Kidney (tissue), 2 donors: ENCODE data around the gene SBNO2. TPM values are rescaled to one million over a fixed set of nuclear protein-coding genes. Genes with fewer than 3 reads are reported as not detected.

ENCODE experiments used
- polyA plus RNA-seq: library from polyadenylated mRNA; stranded (reverse); fragments of 350-450 nt; fragmentation: Illumina TruSeq; extraction: RNeasy Lipid Tissue Mini Kit (QIAGEN cat#74804); gene quantifications from one replicate; pipeline ENCODE4 v1.2.3, GENCODE V29; 2014; ENCODE audit warnings: low read depth, low replicate concordance; ENCODE audit not compliant: insufficient read depth
- total RNA-seq: library from RNA; stranded (reverse); fragmentation: NEBNext Ultra II Directional; extraction: Animal tissue kit (Norgen Biotek cat#: 25700); gene quantifications from one replicate; pipeline ENCODE4 v1.2.1, GENCODE V29; 2021
- donor health status: DM: yes; HTN: yes; CAD: no.

SBNO2 gene
- total and polyA plus RNA-seq, 2 donors from 2014 or later = 12.2 to 156 TPM

Other genes with a start within 250 kb of the SBNO2 start
- gene ARID3A, start 248.2 kb downstream of the SBNO2 start, total RNA-seq = 16.9 TPM
- 5.6 TPM for gene ARID3A, start 248.2 kb downstream of the SBNO2 start, polyA plus RNA-seq
- gene WDR18, start 189.9 kb downstream of the SBNO2 start, total RNA-seq = 40.3 TPM
- gene WDR18, start 189.9 kb downstream of the SBNO2 start, polyA plus RNA-seq = 77.2 TPM
- gene GRIN3B, start 173.8 kb downstream of the SBNO2 start, total RNA-seq = 0.44 TPM
- 0.15 TPM for gene GRIN3B, start 173.8 kb downstream of the SBNO2 start, polyA plus RNA-seq
- gene TMEM259, start 153.1 kb downstream of the SBNO2 start, total RNA-seq = 180 TPM
- gene TMEM259, start 153.1 kb downstream of the SBNO2 start, polyA plus RNA-seq = 129 TPM
- gene RNU6-2, start 152.7 kb downstream of the SBNO2 start, total RNA-seq = not detected
- not detected for gene RNU6-2, start 152.7 kb downstream of the SBNO2 start, polyA plus RNA-seq
- 131 TPM for gene CNN2, start 147.7 kb downstream of the SBNO2 start, total RNA-seq
- 64.1 TPM for gene CNN2, start 147.7 kb downstream of the SBNO2 start, polyA plus RNA-seq
- gene ABCA7, start 134.2 kb downstream of the SBNO2 start, total RNA-seq = 20.4 TPM
- gene ABCA7, start 134.2 kb downstream of the SBNO2 start, polyA plus RNA-seq = 11.7 TPM
- gene ARHGAP45, start 107.1 kb downstream of the SBNO2 start, total RNA-seq = 50.0 TPM
- gene ARHGAP45, start 107.1 kb downstream of the SBNO2 start, polyA plus RNA-seq = 11.8 TPM
- gene POLR2E, start 78.9 kb downstream of the SBNO2 start, total RNA-seq = 158 TPM
- 189 TPM for gene POLR2E, start 78.9 kb downstream of the SBNO2 start, polyA plus RNA-seq
- 268 TPM for gene GPX4, start 70.3 kb downstream of the SBNO2 start, total RNA-seq
- gene GPX4, start 70.3 kb downstream of the SBNO2 start, polyA plus RNA-seq = 966 TPM
- 57.7 TPM for gene STK11, start 31.5 kb upstream of the SBNO2 start, total RNA-seq
- 40.7 TPM for gene STK11, start 31.5 kb upstream of the SBNO2 start, polyA plus RNA-seq
- 1.1 TPM for gene CBARP, start 63.7 kb upstream of the SBNO2 start, total RNA-seq
- 1.0 TPM for gene CBARP, start 63.7 kb upstream of the SBNO2 start, polyA plus RNA-seq
- gene ATP5F1D, start 67.5 kb upstream of the SBNO2 start, total RNA-seq = 183 TPM
- gene ATP5F1D, start 67.5 kb upstream of the SBNO2 start, polyA plus RNA-seq = 641 TPM
- 205 TPM for gene MIDN, start 74.3 kb upstream of the SBNO2 start, total RNA-seq
- 21.3 TPM for gene MIDN, start 74.3 kb upstream of the SBNO2 start, polyA plus RNA-seq
- 533 TPM for gene CIRBP, start 95.1 kb upstream of the SBNO2 start, total RNA-seq
- 408 TPM for gene CIRBP, start 95.1 kb upstream of the SBNO2 start, polyA plus RNA-seq
- 35.3 TPM for gene FAM174C, start 101.3 kb upstream of the SBNO2 start, total RNA-seq
- 94.7 TPM for gene FAM174C, start 101.3 kb upstream of the SBNO2 start, polyA plus RNA-seq
- gene EFNA2, start 111.6 kb upstream of the SBNO2 start, total RNA-seq = not detected
- gene EFNA2, start 111.6 kb upstream of the SBNO2 start, polyA plus RNA-seq = not detected
- 85.5 TPM for gene NDUFS7, start 209.6 kb upstream of the SBNO2 start, total RNA-seq
- 265 TPM for gene NDUFS7, start 209.6 kb upstream of the SBNO2 start, polyA plus RNA-seq
- gene GAMT, start 227.3 kb upstream of the SBNO2 start, total RNA-seq = 16.3 TPM
- gene GAMT, start 227.3 kb upstream of the SBNO2 start, polyA plus RNA-seq = 209 TPM
- gene DAZAP1, start 233.3 kb upstream of the SBNO2 start, total RNA-seq = 98.5 TPM
- gene DAZAP1, start 233.3 kb upstream of the SBNO2 start, polyA plus RNA-seq = 47.7 TPM